T-helper 1 cell treated with Interleukin-12 subunit alpha and Interleukin-12 subunit beta and Interleukin-4 antibody, amounts not matched to agents 30 ng/mL and 1 ng/mL, for 36 hours (primary cell): ENCODE measurements around the gene MYO15B. TPM values are rescaled to one million over a fixed set of nuclear protein-coding genes. Genes with fewer than 3 reads are reported as not detected.

ENCODE experiments used
- intact Hi-C: fragments of 100-400 bp; cut with micrococcal nuclease; formaldehyde crosslinking; loops from one replicate; pipeline ENCODE4 v1.15.1; 2024
- total RNA-seq: library from RNA; stranded (reverse); gene quantifications from 2 replicates; pipeline ENCODE4 v1.2.3, GENCODE V29; 2022

Gene MYO15B
- total RNA-seq, 1 donor from 2014 or later = 48.4 TPM

DNA sequence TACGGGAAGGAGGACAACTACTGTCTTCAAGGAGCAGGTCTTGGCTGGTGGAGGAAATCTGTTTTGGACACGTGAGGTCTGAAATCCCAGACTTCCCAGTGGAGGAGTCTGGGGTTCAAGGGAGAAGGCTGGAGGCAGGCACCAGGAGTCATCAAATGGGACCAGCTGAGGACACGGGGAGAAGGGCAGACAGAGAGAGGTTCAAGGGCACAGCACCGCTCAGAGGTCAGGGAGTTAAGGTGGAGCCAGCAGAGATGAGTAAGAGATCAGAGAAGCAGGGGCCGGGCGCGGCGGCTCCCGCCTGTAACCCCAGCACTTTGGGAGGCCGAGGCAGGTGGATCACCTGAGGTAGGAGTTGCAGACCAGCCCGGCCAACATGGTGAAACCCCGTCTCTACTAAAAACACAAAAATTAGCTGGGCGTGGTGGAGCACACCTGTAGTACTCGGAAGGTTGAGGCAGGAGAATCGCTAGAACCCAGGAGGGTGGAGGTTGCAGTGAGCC, 35.2 kb downstream of the MYO15B start:
- intact Hi-C loops = no loop called here

DNA sequence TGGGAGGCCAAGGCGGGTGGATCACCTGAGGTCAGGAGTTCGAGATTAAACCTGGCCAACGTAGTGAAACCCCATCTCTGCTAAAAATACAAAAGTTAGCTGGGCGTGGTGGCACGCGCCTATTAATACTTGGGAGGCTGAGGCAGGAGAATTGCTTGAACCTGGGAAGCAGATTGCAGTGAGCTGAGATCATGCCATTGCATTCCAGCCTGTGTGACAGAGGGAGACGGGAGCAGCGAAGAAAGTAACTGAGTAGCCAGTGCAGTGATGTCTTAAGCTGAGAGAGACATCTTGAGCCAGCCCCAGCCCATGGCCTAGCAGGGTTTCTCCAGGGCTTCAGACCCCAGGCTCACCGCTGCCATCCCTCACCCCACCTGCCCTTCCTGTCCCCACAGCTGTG, 35.8 kb downstream of the MYO15B start:
- intact Hi-C loops = no loop called here

DNA sequence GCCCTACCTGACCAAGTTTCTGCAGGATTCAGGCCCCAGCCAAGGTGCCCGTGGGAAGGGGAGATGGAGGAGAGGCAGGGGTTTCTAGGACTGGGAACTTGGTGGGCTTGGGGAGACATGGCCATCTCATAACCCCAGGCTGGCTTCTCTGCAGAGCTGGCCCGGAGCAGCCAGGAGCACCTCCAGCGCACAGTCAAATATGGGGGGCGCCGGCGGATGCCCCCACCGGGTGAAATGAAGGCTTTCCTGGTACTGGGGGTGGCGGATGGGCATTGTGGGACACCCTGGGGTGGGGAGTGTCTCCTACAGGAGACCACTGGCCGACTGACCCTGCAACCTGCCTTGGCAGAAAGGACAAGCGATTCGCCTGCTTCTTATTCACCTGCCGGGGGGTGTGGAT, 36.4 kb downstream of the MYO15B start:
- intact Hi-C loops = no loop called here

DNA sequence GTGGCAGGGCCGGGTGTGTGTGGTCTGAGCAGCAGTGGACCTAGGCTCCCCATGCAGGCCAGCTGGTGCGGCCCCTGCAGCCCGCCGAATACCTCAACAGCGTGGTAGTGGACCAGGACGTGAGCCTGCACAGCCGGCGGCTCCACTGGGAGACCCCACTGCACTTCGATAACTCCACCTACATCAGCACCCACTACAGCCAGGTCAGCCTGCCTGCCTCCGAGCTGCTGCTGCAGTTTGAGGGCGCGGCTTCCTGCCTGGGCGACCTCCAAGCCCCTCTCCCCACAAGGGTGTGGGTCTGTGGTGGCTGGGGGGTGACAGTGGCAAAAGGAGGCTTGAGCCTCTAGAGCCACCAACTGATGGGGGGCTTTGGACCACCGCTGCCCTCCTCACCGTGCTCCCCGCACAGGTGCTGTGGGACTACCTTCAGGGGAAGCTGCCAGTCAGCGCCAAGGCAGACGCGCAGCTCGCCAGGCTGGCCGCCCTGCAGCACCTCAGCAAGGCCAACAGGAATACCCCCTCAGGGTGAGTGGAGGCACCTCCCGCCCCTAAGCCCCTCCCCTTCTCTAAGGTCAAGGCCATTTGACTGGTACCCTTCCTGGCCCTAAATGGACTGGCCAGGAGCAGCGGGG, 37.2 kb downstream of the MYO15B start:
- intact Hi-C loops = no loop called here

DNA sequence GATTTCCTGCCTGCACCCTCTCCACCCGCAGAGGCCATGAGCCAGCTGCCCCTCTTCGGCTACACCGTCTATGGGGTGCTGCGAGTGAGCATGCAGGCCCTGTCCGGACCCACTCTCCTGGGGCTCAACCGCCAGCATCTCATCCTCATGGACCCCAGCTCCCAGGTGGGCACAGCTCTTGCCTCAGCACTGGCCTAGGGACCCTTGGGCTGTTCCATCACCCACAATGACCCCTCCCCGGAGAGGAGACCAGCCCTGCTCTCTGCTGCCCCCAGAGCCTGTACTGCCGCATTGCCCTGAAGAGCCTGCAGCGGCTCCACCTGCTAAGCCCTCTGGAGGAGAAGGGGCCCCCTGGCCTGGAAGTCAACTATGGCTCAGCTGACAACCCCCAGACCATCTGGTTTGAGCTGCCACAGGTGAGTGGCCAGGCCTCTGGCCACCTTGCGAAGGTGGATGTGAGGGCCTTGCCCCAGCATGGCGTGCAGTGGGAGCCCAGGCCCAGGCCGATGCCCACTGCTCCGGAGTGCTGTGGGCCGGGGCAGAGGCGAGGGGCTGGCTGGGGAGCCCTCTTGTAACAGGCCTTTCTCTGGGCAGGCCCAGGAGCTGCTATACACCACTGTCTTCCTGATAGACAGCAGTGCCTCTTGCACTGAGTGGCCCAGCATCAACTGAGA, 38.4 kb downstream of the MYO15B start:
- intact Hi-C loops = no loop called here

DNA sequence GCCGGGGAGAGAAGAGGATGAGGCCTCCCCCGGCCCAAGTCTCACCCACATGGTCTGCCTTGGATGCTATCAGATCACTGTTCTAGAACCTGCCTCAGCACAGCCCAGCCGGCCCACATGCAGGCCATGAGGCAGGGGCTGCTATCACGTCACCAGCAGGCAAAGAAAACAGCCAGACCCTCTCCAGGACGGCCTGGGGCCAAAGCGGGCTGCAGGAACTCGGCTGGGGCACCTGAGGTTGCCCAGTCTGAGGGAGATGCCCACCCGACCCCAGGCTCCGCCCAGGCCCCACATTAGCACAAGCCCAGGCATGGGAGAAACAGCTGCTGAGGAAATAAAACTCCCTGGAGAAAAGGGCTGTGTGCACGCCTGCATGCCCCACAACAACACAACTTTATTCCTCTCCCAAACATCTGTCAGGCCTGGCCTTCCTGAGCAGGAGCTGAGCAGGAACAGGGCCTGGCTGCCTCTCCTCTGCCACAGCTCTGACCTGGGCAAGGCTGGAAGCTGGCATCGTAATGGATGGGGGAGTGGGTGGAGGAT, 39.0 kb downstream of the MYO15B start:
- intact Hi-C loops = no loop called here

DNA sequence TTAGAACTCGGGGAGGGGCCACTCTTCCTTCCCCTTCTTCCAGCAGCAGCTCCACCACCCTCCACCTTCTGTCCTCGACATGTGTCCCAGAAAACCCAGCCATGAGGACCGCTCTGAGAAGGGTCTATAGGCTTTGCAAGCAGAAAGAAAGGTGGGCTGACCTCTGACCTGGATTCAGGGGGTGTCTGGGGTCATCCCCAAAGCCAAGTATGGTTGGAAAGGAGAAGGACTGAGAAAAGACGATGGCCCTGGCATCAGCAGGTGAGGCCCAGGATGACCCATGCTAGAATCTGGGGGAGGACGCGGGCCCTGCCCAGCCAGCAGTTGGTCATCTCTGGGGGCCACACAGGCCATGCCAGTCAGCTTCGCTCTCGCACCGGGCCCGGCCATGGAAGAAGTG, 39.5 kb downstream of the MYO15B start:
- intact Hi-C loops = no loop called here

DNA sequence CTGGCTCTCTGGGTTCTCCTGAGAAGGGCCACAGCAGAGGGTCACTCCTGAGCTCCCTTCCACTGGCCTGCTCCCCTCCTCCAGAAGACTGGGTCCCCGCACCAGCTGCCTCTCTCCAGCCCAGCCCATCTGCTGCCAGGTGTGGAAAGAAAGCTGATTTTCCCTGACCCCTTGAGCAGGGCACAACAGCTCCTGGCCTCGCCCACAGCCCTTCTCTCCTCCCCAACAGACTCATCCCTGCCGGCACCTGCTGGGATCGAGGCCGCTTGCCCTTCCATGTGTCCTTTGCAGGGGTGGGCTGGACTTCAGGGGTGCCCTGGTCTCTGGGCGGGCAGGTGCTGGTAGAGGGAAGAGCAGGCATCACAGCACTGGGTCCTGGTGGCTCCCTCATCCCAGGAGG, 40.8 kb downstream of the MYO15B start:
- intact Hi-C loops = no loop called here

DNA sequence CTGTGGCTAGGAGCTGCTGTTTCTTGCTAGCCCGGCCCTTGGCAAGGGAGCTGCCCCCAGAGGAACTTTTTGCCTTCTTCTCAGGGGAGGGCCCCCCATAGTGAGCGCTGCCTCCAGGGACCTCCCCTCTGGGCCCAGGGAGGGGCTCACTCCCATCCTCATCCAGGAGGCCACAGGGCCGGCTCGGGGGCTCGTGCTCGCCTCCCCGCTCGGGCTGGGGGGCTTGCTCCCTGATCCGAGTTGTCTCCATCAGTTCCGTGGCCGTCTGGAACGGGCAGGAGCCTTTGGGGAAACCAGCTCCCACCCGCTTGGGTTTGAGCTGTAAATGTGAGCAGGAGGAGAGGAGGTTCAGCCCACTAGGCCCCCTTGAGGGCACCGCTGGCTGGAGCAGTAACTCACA, 41.6 kb downstream of the MYO15B start:
- intact Hi-C loops = no loop called here

DNA sequence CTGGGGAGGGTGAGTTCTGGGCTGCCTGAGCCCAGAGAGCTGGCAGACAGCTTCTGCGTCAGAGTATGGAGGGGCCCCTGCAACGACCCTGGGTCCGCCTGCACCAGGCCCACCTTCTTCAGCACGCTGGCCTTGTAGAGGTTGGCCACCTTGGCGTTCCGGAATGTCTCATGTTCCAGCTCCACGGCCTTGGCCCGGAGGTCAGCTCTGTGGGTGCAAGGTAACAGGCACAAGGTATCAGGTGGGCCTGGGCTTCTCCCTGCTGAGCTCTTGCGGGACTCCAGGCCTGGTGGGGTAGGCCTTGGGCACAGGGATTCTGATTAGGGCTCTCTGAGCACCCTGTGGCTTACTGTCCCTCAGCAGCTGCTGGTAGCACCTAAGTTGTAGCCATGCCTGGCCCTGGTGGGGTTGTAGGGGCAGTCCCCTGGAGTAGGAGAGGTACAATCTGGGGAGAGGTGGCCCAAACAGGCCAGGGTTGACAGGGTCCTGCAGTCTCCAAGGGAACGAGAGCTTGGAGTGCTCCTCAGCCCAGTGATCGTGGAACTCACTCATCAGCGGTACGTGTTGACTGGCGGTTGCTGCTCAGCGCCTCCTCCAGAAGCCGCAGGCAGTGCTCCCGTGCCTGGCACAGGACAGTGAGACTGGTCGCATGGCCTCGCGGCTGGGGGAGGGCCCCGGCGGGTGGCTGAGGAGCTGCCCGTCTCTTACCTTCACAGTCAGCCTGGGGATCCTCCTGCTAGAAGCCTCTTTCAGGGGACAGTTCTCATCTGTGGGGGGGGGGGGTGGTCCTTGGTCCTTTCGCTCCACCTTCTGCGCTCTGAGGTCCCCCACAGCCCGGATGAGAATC, 42.7 kb downstream of the MYO15B start:
- intact Hi-C loops = no loop called here

DNA sequence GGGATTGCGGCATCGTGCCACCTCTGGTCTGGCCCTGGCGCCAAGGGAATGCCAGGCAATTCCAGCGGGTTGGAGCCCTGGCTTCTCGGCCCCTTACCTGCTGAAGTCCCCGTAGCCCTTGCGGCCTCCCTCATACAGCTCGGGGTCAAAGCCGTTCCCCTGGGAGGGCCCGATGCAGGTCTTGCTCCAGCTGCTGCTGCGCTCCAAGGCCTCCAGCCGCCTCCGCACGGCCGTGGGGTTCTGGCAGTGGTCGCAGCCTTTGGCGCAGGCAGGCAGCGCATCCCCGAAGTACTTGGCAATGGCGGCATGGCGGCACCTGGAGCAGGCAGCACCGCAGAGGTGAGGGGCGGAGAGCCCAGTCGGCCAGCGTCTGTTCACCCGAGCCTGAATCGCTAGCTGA, 43.8 kb downstream of the MYO15B start:
- intact Hi-C loops = no loop called here

DNA sequence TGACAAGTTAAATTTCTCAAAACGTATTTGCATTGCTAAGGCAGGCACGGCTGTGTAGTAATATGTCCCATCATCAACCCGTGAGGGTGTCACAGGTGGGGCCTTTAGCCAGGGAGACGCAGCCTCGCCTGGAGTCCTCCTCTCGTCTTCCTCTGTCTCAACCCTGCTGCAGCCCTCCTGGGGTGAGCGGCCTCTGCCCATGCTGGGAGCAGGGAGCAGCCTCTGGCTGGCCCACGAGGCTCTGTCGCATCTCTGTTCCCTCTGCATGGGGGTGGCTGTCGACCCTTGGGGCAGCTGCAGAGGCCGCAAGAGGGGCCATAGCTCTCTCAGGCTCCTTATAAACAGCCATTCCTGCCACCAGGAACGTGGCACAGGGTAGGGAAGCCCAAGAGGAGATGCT, 44.8 kb downstream of the MYO15B start:
- intact Hi-C loops = no loop called here

DNA sequence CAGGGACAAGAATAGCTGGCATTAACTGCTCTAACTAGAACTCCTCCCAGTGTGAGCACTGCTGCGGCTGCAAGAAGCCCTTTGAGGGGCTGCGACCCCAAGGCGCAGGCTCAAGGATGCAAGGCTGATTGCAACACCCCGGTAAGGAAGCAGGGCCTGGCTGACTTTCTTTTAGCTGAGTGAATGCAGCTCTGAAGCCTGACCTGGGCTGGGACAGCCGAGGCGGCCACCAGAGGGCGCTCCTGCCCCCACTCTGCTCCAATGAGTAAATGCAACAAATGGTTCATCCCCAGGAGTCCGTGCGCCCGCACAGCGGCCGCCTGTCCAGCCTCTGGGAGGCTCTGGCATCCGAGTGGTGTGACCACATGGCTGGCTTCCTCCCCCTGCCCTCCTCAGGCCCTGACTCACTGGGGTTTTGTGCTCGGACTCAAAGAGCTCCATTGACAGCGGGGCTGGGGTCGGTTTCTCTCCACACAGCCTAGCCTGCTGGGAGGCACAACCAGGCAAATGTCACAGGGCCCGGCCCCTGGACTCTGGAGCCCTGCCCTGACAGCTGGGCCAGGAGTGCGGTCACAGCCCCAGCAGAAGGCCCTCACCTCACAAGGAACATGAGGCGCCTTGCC, 45.4 kb downstream of the MYO15B start, which contains the start of gene SMIM5:
SMIM5 (plus strand) TSS at position 572 of the 623 bp plus-strand sequence. CDS start 6,768 bp downstream, outside the sequence.
- intact Hi-C loops = loop anchor here (1.0 kb wide), 4 partner anchors 34 to 207 kb away; partner anchors contain the start of genes RECQL5 and SAP30BP

DNA sequence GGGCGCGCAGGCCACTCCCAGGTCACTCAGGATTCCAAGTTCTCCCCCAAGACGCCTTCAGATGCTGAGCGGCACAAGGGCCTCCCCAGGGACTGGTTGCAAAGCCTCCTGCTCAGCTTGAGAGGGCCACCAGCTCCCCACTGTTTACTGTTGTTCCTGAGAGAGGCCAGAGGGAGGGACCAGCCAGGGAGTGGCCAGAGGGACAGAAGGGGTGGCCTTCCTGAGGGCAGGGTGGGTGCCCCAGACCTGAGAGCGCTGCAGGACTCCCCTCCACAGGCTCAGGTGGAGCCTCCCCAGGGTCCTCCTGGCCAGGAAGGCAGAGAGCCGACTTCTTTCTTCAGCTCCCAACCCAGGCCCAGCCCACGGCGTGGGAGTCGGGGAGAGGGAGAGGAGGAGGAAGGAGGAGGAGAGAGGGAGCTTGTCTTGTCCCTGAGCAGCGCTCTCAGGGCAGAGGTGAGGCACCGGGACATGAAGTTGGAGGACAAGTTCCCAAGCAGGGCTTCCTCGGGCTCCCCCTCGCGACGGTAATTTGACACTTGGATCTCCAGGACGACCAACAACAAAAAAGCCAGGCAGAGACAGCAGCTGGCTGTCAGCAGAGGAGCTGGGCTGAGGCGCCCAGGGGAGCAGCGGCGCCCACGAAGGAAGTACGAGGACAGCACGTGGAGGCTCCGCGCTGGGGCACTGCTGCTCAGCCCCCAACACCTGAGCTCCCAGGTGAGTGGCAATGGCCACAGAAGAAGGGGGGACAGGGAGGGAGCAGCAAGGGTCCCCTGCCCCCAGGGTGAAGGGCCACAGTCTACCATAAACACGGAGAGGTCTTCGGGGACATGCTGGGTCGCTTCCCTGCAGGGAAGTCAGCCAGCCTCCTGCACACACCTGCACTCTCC, 46.1 kb downstream of the MYO15B start:
- intact Hi-C loops = loop anchor here (1.0 kb wide), 4 partner anchors 34 to 207 kb away; partner anchors contain the start of genes RECQL5 and SAP30BP

DNA sequence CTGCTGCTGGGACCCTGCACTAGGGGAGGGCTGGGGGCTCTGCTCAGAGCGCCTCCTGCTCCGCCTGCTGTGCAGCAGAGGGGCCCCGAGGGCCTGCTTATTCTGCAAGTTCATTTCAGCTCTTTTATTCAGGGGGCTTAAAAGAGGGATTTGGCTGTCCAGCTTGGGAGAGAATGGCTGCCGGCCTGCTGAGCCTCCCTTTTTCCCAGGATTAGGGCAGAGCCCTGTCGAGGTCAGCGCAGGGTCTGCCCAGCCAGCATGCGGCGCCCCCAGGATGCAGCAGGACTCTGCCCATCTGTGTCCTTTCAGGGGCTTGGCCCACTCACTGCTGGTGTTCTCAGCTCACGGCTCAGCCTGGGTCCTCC, 46.8 kb downstream of the MYO15B start:
- intact Hi-C loops = no loop called here

DNA sequence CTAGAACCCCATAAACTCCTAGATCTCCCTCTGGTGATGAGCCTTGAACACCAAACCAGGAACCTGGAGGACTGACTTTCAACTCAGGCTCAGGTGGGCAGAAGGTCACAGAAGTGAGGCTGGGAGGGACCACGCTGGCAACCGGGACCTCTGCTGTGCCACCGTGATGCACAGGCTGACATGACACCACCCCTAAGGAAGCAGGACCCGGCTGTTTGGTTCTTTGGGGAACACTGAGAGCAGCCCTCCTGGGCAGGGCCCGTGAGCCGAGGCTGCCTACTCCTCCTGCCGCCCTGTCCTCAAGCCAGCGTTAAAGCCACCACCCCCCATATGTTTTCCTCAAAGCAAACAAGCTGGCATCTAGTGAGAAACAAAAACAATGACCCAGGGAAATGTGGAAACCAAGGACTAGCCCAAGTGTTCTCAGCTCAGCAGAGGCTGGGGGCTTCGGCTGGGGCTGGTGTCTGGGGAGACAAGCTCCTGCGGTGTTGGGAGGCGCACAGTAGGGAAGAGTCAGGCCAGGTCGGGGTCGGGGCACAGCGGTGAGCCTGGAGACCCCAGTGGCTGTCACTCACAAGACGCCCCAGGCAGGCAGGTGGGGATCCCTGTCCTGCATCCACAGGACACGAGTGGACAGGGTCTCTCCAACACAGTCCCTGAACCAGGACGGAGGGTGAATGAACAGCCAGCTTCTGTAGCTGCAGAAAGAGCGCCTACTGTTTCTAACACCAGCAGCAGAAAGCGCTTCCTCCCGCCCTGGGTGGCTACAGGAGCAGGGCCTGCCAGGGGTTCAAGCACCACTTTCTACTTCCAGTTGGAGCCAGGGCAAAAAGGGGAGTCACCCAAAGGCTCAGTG, 47.4 kb downstream of the MYO15B start:
- intact Hi-C loops = no loop called here

DNA sequence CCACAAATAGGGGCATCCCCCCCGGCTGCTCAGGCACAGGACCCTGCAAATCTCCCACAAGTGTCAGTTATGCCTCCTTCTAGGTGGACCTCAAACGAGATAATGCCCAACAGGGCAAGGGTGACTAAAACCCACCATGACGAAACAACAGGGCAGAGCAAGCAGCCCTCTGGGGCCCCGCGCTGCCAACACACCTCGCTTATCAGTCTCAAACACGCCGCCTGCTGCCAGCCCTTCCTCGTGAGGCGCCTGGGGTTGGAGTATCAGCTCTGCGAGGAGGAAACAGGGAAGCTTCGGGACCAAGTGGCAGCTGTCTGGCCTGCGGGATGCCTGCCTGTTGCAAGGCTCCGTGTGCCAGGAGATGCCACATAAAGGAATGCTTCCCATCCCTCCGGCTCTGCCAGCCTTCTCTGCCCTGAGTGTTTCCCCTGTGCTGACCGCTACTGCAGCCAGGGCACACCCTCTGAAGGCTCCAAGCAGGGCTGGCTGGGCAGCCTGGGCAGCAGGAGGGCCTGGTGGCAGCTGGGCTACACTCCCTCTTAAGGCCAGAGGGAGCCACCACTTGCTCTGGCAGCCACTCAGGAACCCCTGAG, 48.1 kb downstream of the MYO15B start:
- intact Hi-C loops = no loop called here

DNA sequence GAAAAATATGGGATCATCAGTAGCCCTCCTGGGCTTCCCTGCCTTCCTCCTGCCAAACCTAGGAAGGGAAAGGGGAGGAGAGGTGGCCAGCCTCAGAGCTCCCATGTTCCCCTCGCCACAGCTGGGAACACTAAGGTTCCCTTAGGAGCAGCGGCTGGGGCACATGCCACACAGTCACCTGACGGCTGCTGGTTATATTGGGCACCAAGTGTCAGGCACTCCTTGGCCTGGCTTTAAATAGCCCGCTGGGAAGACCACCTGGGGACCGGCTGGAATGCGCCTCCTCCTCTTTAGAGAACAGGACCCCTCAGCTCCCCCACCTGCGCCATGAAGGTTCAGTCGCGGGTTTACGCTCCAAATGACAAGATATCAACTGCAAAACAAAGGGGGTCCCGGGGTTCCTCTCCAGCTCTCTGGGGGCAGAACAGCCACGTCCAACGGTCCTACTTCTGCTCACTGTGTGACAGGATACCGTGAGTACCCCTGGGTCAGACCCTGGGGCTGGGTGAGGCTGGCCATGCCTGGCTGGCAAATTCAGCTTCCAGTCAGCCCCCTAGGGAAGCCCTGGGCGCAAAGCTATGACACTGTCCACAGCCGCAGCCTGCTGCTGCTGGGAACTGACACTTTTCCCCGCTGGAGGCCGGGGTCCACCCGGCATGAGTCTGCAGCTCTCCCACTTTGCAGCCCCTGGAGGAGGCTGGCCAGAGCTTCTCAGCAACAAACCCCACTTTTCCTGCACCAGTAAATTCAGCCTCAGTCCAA, 49.0 kb downstream of the MYO15B start:
- intact Hi-C loops = no loop called here
